Measurements from ENCODE around the gene R3HDM2.
"Not testable (repeated sequence)": the region's sequence is repeated elsewhere in the genome, so short reads cannot be mapped to it uniquely, and the experiment has no call there.

The R3HDM2 gene

DNA sequence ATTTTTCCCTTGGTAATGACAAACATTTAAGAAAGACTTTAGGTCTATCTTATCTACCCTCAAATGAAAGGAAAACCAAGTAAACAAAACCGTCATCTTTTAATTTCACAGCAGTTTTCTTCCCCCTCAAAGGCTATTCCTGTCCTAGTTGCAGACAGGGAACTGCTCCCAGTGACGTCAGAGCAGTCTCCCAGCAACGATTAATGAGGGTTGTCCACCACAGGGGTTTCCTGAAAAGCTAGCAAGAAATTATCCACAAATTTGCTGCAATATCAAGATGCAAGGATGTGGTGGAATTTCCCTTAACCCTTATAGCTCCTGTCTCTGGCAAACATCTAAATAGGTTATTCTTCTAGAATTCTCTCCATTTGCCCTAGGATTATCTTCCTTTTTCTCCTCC, 90.7 kb downstream of the R3HDM2 start:
- Histone ChIP-seq H3K27me3 (ENCODE audit: control insufficient read depth in 1 of 2, insufficient read depth in 2 of 2, low read length in 2 of 2) (no peaks in the 10 kb centered on the region), H3K27ac (ENCODE audit: low read depth, low read length) (no peak overlapping the region), H3K9me3 (ENCODE audit: control insufficient read depth in 1 of 2, low read length in 2 of 2) (no peaks in the 10 kb centered on the region), H3K9ac (ENCODE audit: low read depth in 1 of 2, low read length in 2 of 2) (no peak overlapping the region), H3K4me3 (ENCODE audit: low read depth in 1 of 2, low read length in 2 of 2) (no peak overlapping the region), H3K36me3 (ENCODE audit: control insufficient read depth in 1 of 2, insufficient read depth in 2 of 2, low read length in 2 of 2) (no peaks in the 10 kb centered on the region), H3K4me1 (ENCODE audit: control insufficient read depth in 1 of 2, insufficient read depth in 2 of 2, low read length in 2 of 2) (no peaks in the 10 kb centered on the region)

DNA sequence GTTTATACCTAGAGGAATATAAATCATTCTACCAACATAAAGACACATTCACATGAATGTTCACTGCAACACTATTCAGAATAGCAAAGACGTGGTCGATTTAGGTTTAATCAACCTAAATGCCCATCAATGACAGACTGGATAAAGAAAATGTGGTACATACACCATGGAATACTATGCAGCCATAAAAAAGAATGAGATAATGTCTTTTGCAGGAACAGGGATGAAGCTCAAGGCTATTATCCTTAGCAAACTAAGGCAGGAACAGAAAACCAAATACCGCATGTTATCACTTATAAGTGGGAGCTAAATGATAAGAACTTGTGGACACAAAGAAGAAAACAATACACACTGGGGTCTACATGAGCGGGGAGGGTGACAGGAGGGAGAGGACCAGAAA, 94.5 kb downstream of the R3HDM2 start:
- H3K4me3 ChIP-seq (ENCODE audit: low read depth in 1 of 2, low read length in 2 of 2); H3K9ac ChIP-seq (ENCODE audit: low read depth in 1 of 2, low read length in 2 of 2); H3K27ac ChIP-seq (ENCODE audit: low read depth, low read length); H3K36me3 ChIP-seq (ENCODE audit: control insufficient read depth in 1 of 2, insufficient read depth in 2 of 2, low read length in 2 of 2); H3K4me1 ChIP-seq (ENCODE audit: control insufficient read depth in 1 of 2, insufficient read depth in 2 of 2, low read length in 2 of 2); H3K9me3 ChIP-seq (ENCODE audit: control insufficient read depth in 1 of 2, low read length in 2 of 2); H3K27me3 ChIP-seq (ENCODE audit: control insufficient read depth in 1 of 2, insufficient read depth in 2 of 2, low read length in 2 of 2): not testable (repeated sequence)

DNA sequence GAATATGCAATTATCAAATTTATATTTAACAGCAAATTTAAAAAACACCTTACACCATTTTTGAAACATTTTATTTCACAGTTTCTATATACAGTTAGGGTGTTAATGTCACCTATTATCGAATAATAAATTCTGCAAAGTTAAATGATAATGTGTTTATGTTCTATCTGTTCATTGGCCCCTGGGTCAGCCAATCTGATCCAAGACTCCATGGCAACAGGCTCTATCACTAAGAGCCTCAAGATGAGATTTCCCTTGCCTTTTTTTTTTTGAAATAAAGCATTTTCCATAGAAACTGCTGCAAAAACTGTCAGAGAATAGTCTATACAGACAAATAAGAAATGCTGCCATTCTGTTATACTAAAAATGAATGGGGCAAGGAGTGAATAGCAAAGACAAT, 96.6 kb downstream of the R3HDM2 start:
- Histone ChIP-seq H3K4me3 (ENCODE audit: low read depth in 1 of 2, low read length in 2 of 2) (no peak overlapping the region), H3K27me3 (ENCODE audit: control insufficient read depth in 1 of 2, insufficient read depth in 2 of 2, low read length in 2 of 2) (no peaks in the 10 kb centered on the region), H3K27ac (ENCODE audit: low read depth, low read length) (no peak overlapping the region), H3K4me1 (ENCODE audit: control insufficient read depth in 1 of 2, insufficient read depth in 2 of 2, low read length in 2 of 2) (no peaks in the 10 kb centered on the region), H3K9ac (ENCODE audit: low read depth in 1 of 2, low read length in 2 of 2) (no peak overlapping the region), H3K36me3 (ENCODE audit: control insufficient read depth in 1 of 2, insufficient read depth in 2 of 2, low read length in 2 of 2) (no peaks in the 10 kb centered on the region), H3K9me3 (ENCODE audit: control insufficient read depth in 1 of 2, low read length in 2 of 2) (no peaks in the 10 kb centered on the region)

DNA sequence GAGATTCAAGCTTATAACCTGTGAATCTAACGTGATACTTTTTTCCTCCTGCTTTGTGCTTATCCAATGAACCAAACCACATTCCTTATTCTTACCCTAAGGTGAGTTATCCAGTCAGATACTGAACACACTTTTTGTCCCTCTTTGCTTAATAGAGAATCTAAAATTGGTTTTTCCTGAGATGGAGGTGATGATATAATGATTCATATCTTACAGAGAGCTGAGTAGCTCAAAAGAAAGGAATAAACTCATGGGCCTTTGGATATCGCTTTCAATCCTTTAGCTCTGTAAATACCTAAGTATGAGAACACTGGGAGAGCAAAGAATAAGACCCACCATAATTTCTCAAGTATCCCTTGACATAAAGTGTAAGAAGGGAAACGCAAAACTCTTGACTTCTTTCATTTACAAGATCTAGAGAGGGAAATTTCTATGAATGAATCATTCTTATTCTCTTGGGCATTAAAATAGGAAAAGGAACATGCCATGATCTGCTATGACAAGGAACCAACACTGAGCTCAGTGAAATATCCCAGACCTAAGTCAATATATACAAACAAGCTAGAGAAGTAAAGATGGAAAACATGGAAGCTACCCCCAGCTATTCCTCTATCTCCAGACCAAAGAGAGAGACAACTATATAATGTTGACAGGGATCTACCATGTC, 98.1 kb downstream of the R3HDM2 start:
- Histone ChIP-seq H3K9me3 (ENCODE audit: control insufficient read depth in 1 of 2, low read length in 2 of 2) (no peaks in the 10 kb centered on the region), H3K36me3 (ENCODE audit: control insufficient read depth in 1 of 2, insufficient read depth in 2 of 2, low read length in 2 of 2) (no peaks in the 10 kb centered on the region), H3K27ac (ENCODE audit: low read depth, low read length) (no peak overlapping the region), H3K4me1 (ENCODE audit: control insufficient read depth in 1 of 2, insufficient read depth in 2 of 2, low read length in 2 of 2) (no peaks in the 10 kb centered on the region), H3K4me3 (ENCODE audit: low read depth in 1 of 2, low read length in 2 of 2) (no peak overlapping the region), H3K9ac (ENCODE audit: low read depth in 1 of 2, low read length in 2 of 2) (no peak overlapping the region), H3K27me3 (ENCODE audit: control insufficient read depth in 1 of 2, insufficient read depth in 2 of 2, low read length in 2 of 2) (no peaks in the 10 kb centered on the region)

DNA sequence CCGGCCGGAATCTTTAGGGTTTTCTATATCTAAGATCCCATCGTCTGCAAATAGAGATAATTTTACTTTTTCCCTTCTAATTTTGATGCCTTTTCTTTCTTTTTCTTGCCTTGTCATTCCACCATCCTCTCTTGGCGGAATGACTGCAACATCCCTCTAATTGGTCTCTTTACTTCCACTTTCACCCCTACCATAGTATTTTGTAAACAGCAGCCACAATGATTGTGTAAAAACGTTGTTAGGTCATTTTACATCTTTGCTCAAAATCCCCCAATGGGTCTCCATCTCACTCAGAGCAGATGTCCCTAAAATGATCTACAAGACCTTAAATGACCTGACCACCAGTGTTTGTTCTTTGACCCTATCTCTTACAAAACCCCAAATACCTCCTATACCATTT, 99.9 kb downstream of the R3HDM2 start:
- Histone ChIP-seq H3K27me3 (ENCODE audit: control insufficient read depth in 1 of 2, insufficient read depth in 2 of 2, low read length in 2 of 2) (no peaks in the 10 kb centered on the region), H3K9me3 (ENCODE audit: control insufficient read depth in 1 of 2, low read length in 2 of 2) (no peaks in the 10 kb centered on the region), H3K9ac (ENCODE audit: low read depth in 1 of 2, low read length in 2 of 2) (no peak overlapping the region), H3K4me1 (ENCODE audit: control insufficient read depth in 1 of 2, insufficient read depth in 2 of 2, low read length in 2 of 2) (no peaks in the 10 kb centered on the region), H3K36me3 (ENCODE audit: control insufficient read depth in 1 of 2, insufficient read depth in 2 of 2, low read length in 2 of 2) (no peaks in the 10 kb centered on the region), H3K4me3 (ENCODE audit: low read depth in 1 of 2, low read length in 2 of 2) (no peak overlapping the region), H3K27ac (ENCODE audit: low read depth, low read length) (no peak overlapping the region)

DNA sequence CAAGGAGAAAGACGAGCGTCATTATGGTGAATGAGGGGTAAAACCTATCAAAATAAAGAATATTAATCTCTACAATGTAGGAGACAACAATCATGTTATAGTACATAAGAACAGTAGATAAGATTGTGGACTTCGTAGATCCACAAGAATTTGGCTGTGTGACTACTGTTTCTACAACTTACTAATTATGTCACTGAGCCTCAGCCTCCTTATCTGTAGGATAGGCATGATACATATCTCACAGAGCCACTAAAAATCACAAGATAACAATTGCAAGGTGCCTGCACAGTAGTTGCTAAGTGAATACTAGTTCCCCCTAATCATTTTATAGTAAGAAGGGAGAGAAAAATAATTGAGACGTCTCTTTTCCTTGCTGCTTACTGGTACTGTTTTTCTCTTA, 101.6 kb downstream of the R3HDM2 start:
- Histone ChIP-seq H3K4me1 (ENCODE audit: control insufficient read depth in 1 of 2, insufficient read depth in 2 of 2, low read length in 2 of 2) (no peaks in the 10 kb centered on the region), H3K9ac (ENCODE audit: low read depth in 1 of 2, low read length in 2 of 2) (no peak overlapping the region), H3K27ac (ENCODE audit: low read depth, low read length) (no peak overlapping the region), H3K27me3 (ENCODE audit: control insufficient read depth in 1 of 2, insufficient read depth in 2 of 2, low read length in 2 of 2) (no peaks in the 10 kb centered on the region), H3K9me3 (ENCODE audit: control insufficient read depth in 1 of 2, low read length in 2 of 2) (no peaks in the 10 kb centered on the region), H3K36me3 (ENCODE audit: control insufficient read depth in 1 of 2, insufficient read depth in 2 of 2, low read length in 2 of 2) (no peaks in the 10 kb centered on the region), H3K4me3 (ENCODE audit: low read depth in 1 of 2, low read length in 2 of 2) (no peak overlapping the region)

DNA sequence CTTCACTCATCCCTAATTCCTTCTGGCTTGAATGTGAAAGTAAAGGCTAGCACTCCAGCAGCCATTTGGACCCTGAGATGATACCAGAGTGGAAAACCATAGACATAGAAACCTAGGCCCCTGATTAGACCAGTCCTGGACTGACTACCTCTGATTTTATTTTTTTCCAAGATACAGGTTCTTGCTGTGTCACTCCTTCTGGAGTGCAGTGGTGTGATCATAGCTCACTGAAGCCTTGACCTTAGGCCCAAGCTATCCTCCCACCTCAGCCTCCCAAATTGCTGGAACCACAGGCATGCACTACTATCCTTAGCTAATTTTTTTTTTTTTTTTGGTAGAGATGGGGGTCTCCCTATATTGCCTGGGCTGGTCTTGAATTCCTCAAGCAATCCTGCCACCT, 105.4 kb downstream of the R3HDM2 start:
- Histone ChIP-seq H3K27ac (ENCODE audit: low read depth, low read length) (no peak overlapping the region), H3K9me3 (ENCODE audit: control insufficient read depth in 1 of 2, low read length in 2 of 2) (no peaks in the 10 kb centered on the region), H3K36me3 (ENCODE audit: control insufficient read depth in 1 of 2, insufficient read depth in 2 of 2, low read length in 2 of 2) (no peaks in the 10 kb centered on the region), H3K4me1 (ENCODE audit: control insufficient read depth in 1 of 2, insufficient read depth in 2 of 2, low read length in 2 of 2) (no peaks in the 10 kb centered on the region), H3K9ac (ENCODE audit: low read depth in 1 of 2, low read length in 2 of 2) (no peak overlapping the region), H3K27me3 (ENCODE audit: control insufficient read depth in 1 of 2, insufficient read depth in 2 of 2, low read length in 2 of 2) (no peaks in the 10 kb centered on the region), H3K4me3 (ENCODE audit: low read depth in 1 of 2, low read length in 2 of 2) (no peak overlapping the region)

DNA sequence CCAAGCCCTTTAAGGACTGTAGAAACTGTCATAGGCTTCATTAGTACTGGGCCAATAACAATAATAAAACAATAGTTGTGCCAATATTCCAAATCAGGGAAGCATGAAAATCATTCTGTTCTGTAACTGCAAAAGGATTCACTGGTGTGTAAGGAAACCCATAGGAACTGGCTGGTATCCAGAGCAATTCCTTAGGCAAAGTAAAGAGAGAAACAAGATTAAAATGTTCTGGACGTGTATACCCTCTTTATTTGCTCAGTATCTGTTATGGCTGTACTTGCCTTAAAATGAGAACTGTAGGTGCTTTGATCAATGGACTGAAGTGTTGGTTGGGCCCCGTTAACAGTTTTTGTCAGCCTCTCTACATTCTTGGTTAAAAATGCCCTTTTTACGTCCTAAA, 107.4 kb downstream of the R3HDM2 start:
- no peaks in the 10 kb centered on the region for H3K9me3 ChIP-seq (ENCODE audit: control insufficient read depth in 1 of 2, low read length in 2 of 2)
- no peak overlapping the region for H3K27ac ChIP-seq (ENCODE audit: low read depth, low read length)
- no peak overlapping the region for H3K4me3 ChIP-seq (ENCODE audit: low read depth in 1 of 2, low read length in 2 of 2)
- H3K4me1 ChIP-seq (ENCODE audit: control insufficient read depth in 1 of 2, insufficient read depth in 2 of 2, low read length in 2 of 2) = no peaks in the 10 kb centered on the region
- no peaks in the 10 kb centered on the region for H3K27me3 ChIP-seq (ENCODE audit: control insufficient read depth in 1 of 2, insufficient read depth in 2 of 2, low read length in 2 of 2)
- no peak overlapping the region for H3K9ac ChIP-seq (ENCODE audit: low read depth in 1 of 2, low read length in 2 of 2)
- no peaks in the 10 kb centered on the region for H3K36me3 ChIP-seq (ENCODE audit: control insufficient read depth in 1 of 2, insufficient read depth in 2 of 2, low read length in 2 of 2)

DNA sequence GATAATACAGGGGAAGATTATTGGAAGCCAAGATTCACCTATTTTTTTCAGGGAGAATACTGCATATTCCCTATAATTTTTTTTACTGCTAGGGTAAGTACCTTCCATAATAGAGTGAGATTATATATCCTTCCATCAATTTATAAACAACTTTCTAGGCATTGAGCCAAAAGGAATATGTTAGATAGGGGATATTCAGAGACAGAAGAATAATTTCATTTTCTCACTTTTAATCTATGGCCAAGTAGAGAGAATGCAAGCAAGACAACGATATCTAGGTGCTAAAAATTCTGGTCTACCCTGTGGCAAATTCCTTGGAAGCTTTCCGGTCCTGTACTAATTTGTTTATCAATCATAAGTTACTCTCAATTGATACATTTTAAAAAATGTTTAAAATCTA, 110.2 kb downstream of the R3HDM2 start:
- H3K4me3 ChIP-seq (ENCODE audit: low read depth in 1 of 2, low read length in 2 of 2) = no peak overlapping the region
- no peaks in the 10 kb centered on the region for H3K36me3 ChIP-seq (ENCODE audit: control insufficient read depth in 1 of 2, insufficient read depth in 2 of 2, low read length in 2 of 2)
- no peak overlapping the region for H3K27ac ChIP-seq (ENCODE audit: low read depth, low read length)

DNA sequence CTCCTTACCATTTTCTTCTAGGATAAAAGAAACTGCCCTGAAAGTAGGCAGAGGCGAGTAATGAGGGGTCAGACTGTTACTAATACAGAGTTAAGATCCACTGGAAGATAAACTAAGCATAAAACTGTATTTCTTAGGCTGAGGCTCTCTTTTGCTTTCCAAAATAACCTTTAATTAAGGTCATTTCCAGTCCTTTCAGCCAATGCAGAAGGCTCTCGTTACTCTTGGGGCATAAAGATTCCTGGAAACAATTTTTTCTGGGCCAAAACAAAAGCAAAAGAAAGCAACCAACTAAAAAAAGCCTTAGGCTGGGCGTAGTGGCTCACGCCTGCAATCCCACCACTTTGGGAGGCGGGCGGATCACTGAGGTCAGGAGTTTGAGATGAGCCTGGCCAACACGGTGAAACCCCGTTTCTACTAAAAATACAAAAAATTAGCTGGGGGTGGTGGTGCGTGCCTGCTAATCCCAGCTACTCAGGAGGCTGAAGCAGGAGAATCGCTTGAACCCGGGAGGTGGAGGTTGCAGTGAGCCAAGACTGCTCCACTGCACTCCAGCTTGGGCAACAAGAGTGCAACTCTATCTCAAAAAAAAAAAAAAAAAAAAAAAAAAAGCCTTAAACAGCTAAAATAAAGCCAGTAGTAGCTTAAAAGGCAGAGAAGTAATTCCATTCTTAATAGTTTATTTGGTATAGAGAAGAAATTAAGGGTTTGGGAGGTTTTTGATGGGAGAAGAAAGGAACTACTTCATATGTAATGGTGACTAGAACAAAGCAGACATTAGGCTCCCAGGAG, 111.0 kb downstream of the R3HDM2 start:
- no peaks in the 10 kb centered on the region for H3K27me3 ChIP-seq (ENCODE audit: control insufficient read depth in 1 of 2, insufficient read depth in 2 of 2, low read length in 2 of 2)
- H3K4me1 ChIP-seq (ENCODE audit: control insufficient read depth in 1 of 2, insufficient read depth in 2 of 2, low read length in 2 of 2) = no peaks in the 10 kb centered on the region
- no peak overlapping the region for H3K4me3 ChIP-seq (ENCODE audit: low read depth in 1 of 2, low read length in 2 of 2)
- H3K9me3 ChIP-seq (ENCODE audit: control insufficient read depth in 1 of 2, low read length in 2 of 2) = no peaks in the 10 kb centered on the region
- no peak overlapping the region for H3K9ac ChIP-seq (ENCODE audit: low read depth in 1 of 2, low read length in 2 of 2)
- no peaks in the 10 kb centered on the region for H3K36me3 ChIP-seq (ENCODE audit: control insufficient read depth in 1 of 2, insufficient read depth in 2 of 2, low read length in 2 of 2)
- no peak overlapping the region for H3K27ac ChIP-seq (ENCODE audit: low read depth, low read length)

More for the DNA sequence above, 110.2 kb downstream of the R3HDM2 start:
- Histone ChIP-seq H3K27me3 (ENCODE audit: control insufficient read depth in 1 of 2, insufficient read depth in 2 of 2, low read length in 2 of 2) (no peaks in the 10 kb centered on the region), H3K9me3 (ENCODE audit: control insufficient read depth in 1 of 2, low read length in 2 of 2) (no peaks in the 10 kb centered on the region), H3K9ac (ENCODE audit: low read depth in 1 of 2, low read length in 2 of 2) (no peak overlapping the region), H3K4me1 (ENCODE audit: control insufficient read depth in 1 of 2, insufficient read depth in 2 of 2, low read length in 2 of 2) (no peaks in the 10 kb centered on the region)
